MCF 10A (cell line): ENCODE results near the gene ADORA3. TPM values are rescaled to one million over a fixed set of nuclear protein-coding genes. Genes with fewer than 3 reads are reported as not detected.
A peak's percentile ranks its signal among the peaks of the same experiment; 100 is the strongest.

ENCODE experiments used
- Bru-seq: library from RNA; stranded (reverse); fragments of 400-500 nt; gene quantifications from one replicate; lab custom pipeline; 2021; lab: Mats Ljungman, UMichigan
- BruChase-seq, 2 experiments: library from RNA; stranded (reverse); fragments of 400-500 nt; gene quantifications; one replicate each; lab custom pipeline; 2021; lab: Mats Ljungman, UMichigan
- BruUV-seq: library from RNA; stranded (reverse); fragments of 400-500 nt; replicated peaks from 2 replicates; lab custom pipeline; 2021; lab: Mats Ljungman, UMichigan
- CTCF ChIA-PET: fragments of 300-600 bp; sonication (Branson Sonifier 250); formaldehyde crosslinking; extraction: SDS; loops from one replicate; lab custom pipeline; 2021; ENCODE audit warnings: antibody characterized with exemption, inconsistent platforms; lab: Yijun Ruan, JAX
- POLR2A ChIA-PET: fragments of 300-600, 350-650 bp; sonication (Branson Sonifier 250); formaldehyde crosslinking; extraction: SDS; loops from one replicate; lab custom pipeline; 2020; ENCODE audit warnings: antibody characterized with exemption, inconsistent platforms; lab: Yijun Ruan, JAX
- DNase-seq: peaks from one replicate; pipeline ENCODE4 v3.0.0-alpha.2; 2018; ENCODE audit not compliant: unreplicated experiment
- H3K27ac Mint-ChIP-seq: one replicate; pipeline ENCODE4 v1.8.0; 2022; ENCODE audit warnings: mild to moderate bottlenecking, low read depth, mixed read lengths; ENCODE audit not compliant: unreplicated experiment
- H3K27me3 Mint-ChIP-seq: one replicate; pipeline ENCODE4 v1.8.0; 2022; ENCODE audit warnings: mixed read lengths; ENCODE audit not compliant: insufficient read depth, unreplicated experiment
- H3K36me3 Mint-ChIP-seq: one replicate; pipeline ENCODE4 v1.8.0; 2022; ENCODE audit warnings: mild to moderate bottlenecking, moderate library complexity, mixed read lengths; ENCODE audit not compliant: insufficient read depth, unreplicated experiment
- H3K4me1 Mint-ChIP-seq: one replicate; pipeline ENCODE4 v1.8.0; 2022; ENCODE audit warnings: mixed read lengths; ENCODE audit not compliant: insufficient read depth, unreplicated experiment
- H3K4me3 Mint-ChIP-seq: one replicate; pipeline ENCODE4 v1.8.0; 2022; ENCODE audit warnings: mild to moderate bottlenecking, moderate library complexity, mixed read lengths; ENCODE audit not compliant: unreplicated experiment
- H3K9me3 Mint-ChIP-seq: one replicate; pipeline ENCODE4 v1.8.0; 2022; ENCODE audit warnings: mixed read lengths; ENCODE audit not compliant: unreplicated experiment
- intact Hi-C: fragments of 100-400 bp; cut with micrococcal nuclease; formaldehyde crosslinking; loops from 2 replicates; pipeline ENCODE4 v1.14.1; 2022
- long read RNA-seq: library from polyadenylated mRNA; stranded (forward); transcript quantifications from one replicate; pipeline ENCODE4 v2.0.0, GENCODE V29; 2022
- total RNA-seq: library from RNA; stranded (reverse); gene quantifications from 2 replicates; pipeline ENCODE4 v1.2.3, GENCODE V29; 2022
- TF ChIP-seq, protein P1 (sequence below): fragments of 200-600 bp; IDR thresholded peaks from one replicate; pipeline ENCODE4 v1.8.0; 2022; ENCODE audit warnings: antibody characterized with exemption, mild to moderate bottlenecking; ENCODE audit not compliant: unreplicated experiment

The ADORA3 gene
- total RNA-seq (not detected in 2 replicates), Bru-seq, nascent RNA (not detected), BruChase-seq, experiment 1, labeled RNA remaining after a 6-hour chase (not detected), BruChase-seq, experiment 2, labeled RNA remaining after a 2-hour chase (not detected)
- long read RNA-seq: 0 reads

DNA sequence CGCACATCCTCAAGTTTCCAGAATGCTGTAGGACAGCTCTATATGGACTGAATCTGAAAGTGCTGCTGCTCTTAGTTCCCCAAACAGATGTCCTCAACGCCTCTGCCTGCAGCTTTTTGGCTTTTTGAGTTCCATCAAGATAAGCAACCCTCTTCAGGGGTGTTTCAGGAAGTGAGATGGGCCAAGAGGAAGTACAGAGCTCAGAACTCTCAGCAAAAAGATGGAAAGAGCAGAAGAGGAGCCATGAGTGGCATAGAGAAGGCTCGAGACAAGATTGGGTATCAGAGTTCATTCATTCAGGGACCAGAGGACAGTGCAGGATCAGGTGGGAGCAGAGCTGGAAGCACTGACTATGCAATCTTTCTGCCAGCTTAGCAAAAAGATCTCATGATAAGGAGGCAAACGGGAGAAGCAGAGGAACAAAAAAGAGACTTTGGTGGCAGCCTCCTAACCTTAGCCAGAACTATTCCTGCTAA lies at the start of gene ADORA3, which contains the start of gene TMIGD3:
TSS of gene ADORA3 (minus strand) at position 49 of the 476 bp plus-strand sequence. CDS start 279 bp downstream, outside the sequence.
TSS of gene TMIGD3 (minus strand) at position 49 of the 476 bp plus-strand sequence. CDS start 279 bp downstream, outside the sequence.
- no peak within 1 kb of the TSS for H3K4me3 Mint-ChIP-seq
- intact Hi-C loops: no loop called here

DNA sequence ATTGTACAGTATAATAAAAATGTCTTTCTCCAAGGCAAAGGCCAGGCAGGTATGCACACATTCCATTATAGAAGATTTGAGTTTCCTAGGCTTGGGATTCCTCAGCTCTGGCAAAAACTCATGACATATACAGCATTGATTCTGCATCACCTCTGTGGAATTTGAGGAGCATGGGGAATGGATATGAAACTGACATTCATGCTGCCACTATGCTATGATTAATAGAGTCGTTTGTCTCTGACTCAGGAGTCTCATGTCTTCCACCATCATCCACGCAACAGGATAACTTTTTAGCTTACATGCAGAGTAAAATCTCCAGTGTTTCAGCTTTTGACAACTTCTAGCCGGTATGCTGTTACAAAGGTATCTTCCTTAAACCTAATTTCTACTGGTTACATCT lies 49.8 kb upstream of the ADORA3 start:
- TF ChIP-seq, protein P1, sequence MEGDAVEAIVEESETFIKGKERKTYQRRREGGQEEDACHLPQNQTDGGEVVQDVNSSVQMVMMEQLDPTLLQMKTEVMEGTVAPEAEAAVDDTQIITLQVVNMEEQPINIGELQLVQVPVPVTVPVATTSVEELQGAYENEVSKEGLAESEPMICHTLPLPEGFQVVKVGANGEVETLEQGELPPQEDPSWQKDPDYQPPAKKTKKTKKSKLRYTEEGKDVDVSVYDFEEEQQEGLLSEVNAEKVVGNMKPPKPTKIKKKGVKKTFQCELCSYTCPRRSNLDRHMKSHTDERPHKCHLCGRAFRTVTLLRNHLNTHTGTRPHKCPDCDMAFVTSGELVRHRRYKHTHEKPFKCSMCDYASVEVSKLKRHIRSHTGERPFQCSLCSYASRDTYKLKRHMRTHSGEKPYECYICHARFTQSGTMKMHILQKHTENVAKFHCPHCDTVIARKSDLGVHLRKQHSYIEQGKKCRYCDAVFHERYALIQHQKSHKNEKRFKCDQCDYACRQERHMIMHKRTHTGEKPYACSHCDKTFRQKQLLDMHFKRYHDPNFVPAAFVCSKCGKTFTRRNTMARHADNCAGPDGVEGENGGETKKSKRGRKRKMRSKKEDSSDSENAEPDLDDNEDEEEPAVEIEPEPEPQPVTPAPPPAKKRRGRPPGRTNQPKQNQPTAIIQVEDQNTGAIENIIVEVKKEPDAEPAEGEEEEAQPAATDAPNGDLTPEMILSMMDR: no peak
- H3K27ac Mint-ChIP-seq: no peak overlapping the region
- intact Hi-C loops: no loop called here
- CTCF ChIA-PET: interaction anchor here (1.1 to 1.4 kb wide), 2 partner anchors 40 to 216 kb away, joined by 3 read pairs; no protein-coding TSS in a partner anchor
- DNase-seq: peak; percentile 22
- H3K36me3 Mint-ChIP-seq: no peaks in the 10 kb centered on the region
- peaks cover 7% of the 10 kb centered on the region for H3K4me1 Mint-ChIP-seq
- H3K9me3 Mint-ChIP-seq: no peaks in the 10 kb centered on the region
- POLR2A ChIA-PET: interaction anchor here (0.7 to 1.5 kb wide), 3 partner anchors 15 to 40 kb away, joined by 3 to 5 read pairs (median 3); no protein-coding TSS in a partner anchor
- BruUV-seq: no TSS peak
- no peak overlapping the region for H3K4me3 Mint-ChIP-seq
- H3K27me3 Mint-ChIP-seq: no peaks in the 10 kb centered on the region

More for the DNA sequence above, at the start of gene ADORA3, which contains the start of gene TMIGD3:
- POLR2A ChIA-PET: interaction anchor here (1.4 kb wide), 1 partner anchor 14 kb away, joined by 4 read pairs; no protein-coding TSS in a partner anchor
- no TSS peak for BruUV-seq
- Mint-ChIP-seq H3K4me1 (peaks cover 5% of the 10 kb centered on the region), H3K27me3 (peaks cover 15% of the 10 kb centered on the region), H3K36me3 (no peaks in the 10 kb centered on the region), H3K9me3 (no peaks in the 10 kb centered on the region), H3K27ac (no peak within 1 kb of the TSS)
- DNase-seq: no peak
- CTCF ChIA-PET: interaction anchor here (0.5 to 0.6 kb wide), 3 partner anchors 66 to 1475 kb away, joined by 3 to 4 read pairs (median 3); no protein-coding TSS in a partner anchor
- TF ChIP-seq, protein P1: no peak

DNA sequence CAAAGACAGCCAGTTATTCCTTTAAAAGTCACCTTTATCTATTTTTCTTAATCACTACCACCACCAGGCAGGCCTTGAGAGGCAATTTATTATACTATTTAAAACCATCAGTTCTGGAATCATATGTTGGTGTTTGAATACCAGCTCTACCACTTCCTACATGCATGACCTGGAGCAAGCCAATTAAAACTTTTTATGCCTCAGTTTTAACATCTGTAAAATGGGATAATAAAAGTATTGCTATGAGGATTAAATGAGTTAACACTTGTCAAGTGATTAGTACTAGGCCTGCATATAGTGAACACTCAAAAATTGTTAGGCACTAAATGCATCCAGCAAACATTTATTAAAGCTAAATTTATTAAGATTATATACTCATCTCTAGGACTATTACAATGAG lies 49.2 kb upstream of the ADORA3 start:
- Mint-ChIP-seq H3K27ac (no peak overlapping the region), H3K4me3 (no peak overlapping the region), H3K36me3 (no peaks in the 10 kb centered on the region), H3K4me1 (peaks cover 7% of the 10 kb centered on the region), H3K27me3 (no peaks in the 10 kb centered on the region), H3K9me3 (no peaks in the 10 kb centered on the region)
- TF ChIP-seq, protein P1: no peak
- no TSS peak for BruUV-seq
- intact Hi-C loops: no loop called here
- POLR2A ChIA-PET: interaction anchor here (1.4 to 1.5 kb wide), 2 partner anchors 16 to 35 kb away, joined by 3 to 5 read pairs; no protein-coding TSS in a partner anchor
- DNase-seq: no peak
- CTCF ChIA-PET: interaction anchor here (1.1 kb wide), 1 partner anchor 40 kb away, joined by 3 read pairs; no protein-coding TSS in a partner anchor
